HG03520 (cell line): ENCODE results near the gene TRAPPC3L.

ENCODE experiments used
- ATAC-seq: cut with Tn5 transposase; IDR thresholded peaks from one replicate; pipeline ENCODE4 v1.9.1; 2021; ENCODE audit warnings: mild to moderate bottlenecking, moderate library complexity; ENCODE audit not compliant: unreplicated experiment

TRAPPC3L gene

GRCh38 chr6:116560130-116560529 is 14.6 kb upstream of the TRAPPC3L start:
- ATAC-seq: no peak

GRCh38 chr6:116557893-116558292 is 12.4 kb upstream of the TRAPPC3L start:
- ATAC-seq: no peak

- ATAC-seq: no peak
Measured at GRCh38 chr6:116556814-116557415, 11.4 kb upstream of the TRAPPC3L start.

GRCh38 chr6:116556065-116556464 is 10.6 kb upstream of the TRAPPC3L start:
- ATAC-seq: no peak

GRCh38 chr6:116553451-116553850 is 8.0 kb upstream of the TRAPPC3L start, which contains the start of gene CALHM4:
Gene CALHM4, plus strand, starts transcription at chr6:116553751. Its CDS starts 43 bp downstream, at chr6:116553794.
- no peak for ATAC-seq

- ATAC-seq: no peak
Measured at GRCh38 chr6:116550796-116551195, 5.3 kb upstream of the TRAPPC3L start.

- no peak for ATAC-seq
Measured at GRCh38 chr6:116547358-116547757, 1.9 kb upstream of the TRAPPC3L start.

GRCh38 chr6:116543149-116543548 is 2.3 kb downstream of the TRAPPC3L start:
- ATAC-seq: no peak

- no peak for ATAC-seq
Measured at GRCh38 chr6:116542426-116542825, 3.1 kb downstream of the TRAPPC3L start.

GRCh38 chr6:116536216-116536621 is 9.3 kb downstream of the TRAPPC3L start:
- ATAC-seq: no peak

GRCh38 chr6:116535109-116535508 is 10.4 kb downstream of the TRAPPC3L start:
- no peak for ATAC-seq

GRCh38 chr6:116533233-116533957 is 12.1 kb downstream of the TRAPPC3L start:
- ATAC-seq: no peak

GRCh38 chr6:116531675-116532570 is 13.6 kb downstream of the TRAPPC3L start:
- peak; percentile 81 for ATAC-seq

- ATAC-seq: no peak
Measured at GRCh38 chr6:116530436-116530835, 15.0 kb downstream of the TRAPPC3L start.

- no peak for ATAC-seq
Measured at GRCh38 chr6:116529466-116530290, 15.8 kb downstream of the TRAPPC3L start.

GRCh38 chr6:116528780-116529179 is 16.7 kb downstream of the TRAPPC3L start:
- ATAC-seq: no peak

GRCh38 chr6:116528133-116528532 is 17.4 kb downstream of the TRAPPC3L start:
- no peak for ATAC-seq

GRCh38 chr6:116524236-116524635 is 21.2 kb downstream of the TRAPPC3L start:
- no peak for ATAC-seq

- no peak for ATAC-seq
Measured at GRCh38 chr6:116522896-116523295, 22.6 kb downstream of the TRAPPC3L start.

- no peak for ATAC-seq
Measured at GRCh38 chr6:116518621-116519368, 26.7 kb downstream of the TRAPPC3L start.
